SK-N-SH (cell line): ENCODE measurements around the gene ACSS1. TPM values are rescaled to one million over a fixed set of nuclear protein-coding genes. Genes with fewer than 3 reads are reported as not detected.

Experiments used
- CTCF ChIA-PET: fragments of 300-600, 350-600 bp; formaldehyde crosslinking; extraction: SDS; loops from one replicate; lab custom pipeline; 2021; lab: Yijun Ruan, JAX
- POLR2A ChIA-PET: fragments of 350-600 bp; sonication (Branson Sonifier 250); formaldehyde crosslinking; extraction: SDS; loops from one replicate; lab custom pipeline; 2020; ENCODE audit warnings: antibody characterized with exemption, inconsistent platforms; lab: Yijun Ruan, JAX
- DNase-seq: peaks from one replicate; pipeline ENCODE4 v3.0.0; 2012
- H2AFZ ChIP-seq: fragments of 200-600 bp; sonication (generic); 2 replicates; pipeline ENCODE4 v1.8.1; 2016; ENCODE audit warnings: antibody characterized with exemption, mild to moderate bottlenecking, low read depth
- H3F3A ChIP-seq: fragments of 200-600 bp; sonication (generic); replicated peaks from 2 replicates; pipeline ENCODE3; 2016; ENCODE audit warnings: antibody characterized with exemption, mild to moderate bottlenecking; ENCODE audit not compliant: insufficient read depth
- H3K27ac ChIP-seq, 2 experiments: fragments of 200-500 bp in 1 of 2; fragments of 200-600 bp in 1 of 2; sonication (Bioruptor generic) in 1 of 2; sonication (generic), shearing (Covaris generic) in 1 of 2; 2 replicates each; pipeline versions ENCODE4 v1.5.1 to v1.6.1; 2014 to 2016; ENCODE audit warnings: low read depth in 2 of 2, inconsistent platforms in 1 of 2, low read length in 1 of 2, mild to moderate bottlenecking in 1 of 2, mixed read lengths in 1 of 2
- H3K27me3 ChIP-seq: fragments of 200-600 bp; sonication (generic), shearing (Covaris generic); 2 replicates; pipeline ENCODE4 v1.6.1; 2016; ENCODE audit warnings: mixed run types; ENCODE audit not compliant: insufficient read depth
- H3K36me3 ChIP-seq, 2 experiments: fragments of 200-500 bp in 1 of 2; fragments of 200-600 bp in 1 of 2; sonication (Bioruptor generic) in 1 of 2; sonication (generic) in 1 of 2; replicated peaks in 1 of 2; 2 replicates each; pipeline versions ENCODE3 to v1.5.1; 2014 to 2016; ENCODE audit warnings: low read length in 1 of 2, mild to moderate bottlenecking in 1 of 2; ENCODE audit not compliant: insufficient read depth in 2 of 2, control insufficient read depth in 1 of 2
- H3K4me1 ChIP-seq, 2 experiments: fragments of 200-500 bp in 1 of 2; fragments of 200-600 bp in 1 of 2; sonication (Bioruptor generic) in 1 of 2; sonication (generic), shearing (Covaris generic) in 1 of 2; 2 replicates each; pipeline versions ENCODE4 v1.5.1 to v1.6.1; 2014 to 2016; ENCODE audit warnings: low read depth in 1 of 2, low read length in 1 of 2, mixed run types in 1 of 2; ENCODE audit not compliant: insufficient read depth in 2 of 2, control insufficient read depth in 1 of 2
- H3K4me2 ChIP-seq: fragments of 200-600 bp; sonication (generic), shearing (Covaris generic); 2 replicates; pipeline ENCODE4 v1.6.1; 2017; ENCODE audit warnings: mixed run types
- H3K4me3 ChIP-seq, 2 experiments: fragments of 200-500 bp in 1 of 2; fragments of 200-600 bp in 1 of 2; sonication (Bioruptor generic) in 1 of 2; sonication (generic), shearing (Covaris generic) in 1 of 2; 2 replicates each; pipeline versions ENCODE4 v1.5.1 to v1.8.1; 2014 to 2016; ENCODE audit warnings: low read depth in 2 of 2, inconsistent platforms in 1 of 2, low read length in 1 of 2, mild to moderate bottlenecking in 1 of 2, mixed read lengths in 1 of 2, moderate library complexity in 1 of 2
- H3K79me2 ChIP-seq: fragments of 200-600 bp; sonication (generic); 2 replicates; pipeline ENCODE4 v1.8.1; 2017; ENCODE audit warnings: mild to moderate bottlenecking; ENCODE audit not compliant: insufficient read depth
- H3K9ac ChIP-seq: fragments of 200-600 bp; sonication (generic); 2 replicates; pipeline ENCODE4 v1.6.1; 2017; ENCODE audit warnings: mixed run types
- H3K9me2 ChIP-seq: fragments of 200-600 bp; sonication (generic); 2 replicates; pipeline ENCODE4 v1.6.1; 2017; ENCODE audit warnings: mixed run types
- H3K9me3 ChIP-seq: fragments of 200-600 bp; sonication (generic); 2 replicates; pipeline ENCODE4 v1.6.1; 2017; ENCODE audit warnings: mixed run types, mild to moderate bottlenecking, moderate library complexity
- H4K20me1 ChIP-seq: fragments of 200-600 bp; sonication (generic); 2 replicates; pipeline ENCODE4 v1.6.1; 2017; ENCODE audit warnings: mild to moderate bottlenecking, mixed run types; ENCODE audit not compliant: insufficient read depth
- CHD2 ChIP-seq: fragments of 150-350 bp; IDR thresholded peaks from 2 replicates; pipeline ENCODE4 v1.6.1; 2018; ENCODE audit warnings: low read length; ENCODE audit not compliant: partially characterized antibody
- CTCF ChIP-seq: fragments of 200-600 bp; sonication (generic); IDR thresholded peaks from 2 replicates; pipeline ENCODE4 v1.6.1; 2017; ENCODE audit warnings: antibody characterized with exemption, mild to moderate bottlenecking, moderate library complexity
- ELF1 ChIP-seq: IDR thresholded peaks from 2 replicates; pipeline ENCODE4 v1.4.0; 2012
- EP300 ChIP-seq, 2 experiments: IDR thresholded peaks; 2 replicates each; pipeline versions ENCODE4 v1.4.0 to v1.6.1; 2012; ENCODE audit warnings: borderline replicate concordance in 1 of 2, low read depth in 1 of 2, low read length in 1 of 2
- FOXJ3 ChIP-seq: sonication (generic); formaldehyde crosslinking; IDR thresholded peaks from 2 replicates; pipeline ENCODE4 v1.5.1; 2020; ENCODE audit warnings: mild to moderate bottlenecking, missing genetic modification reagents
- FOXM1 ChIP-seq: IDR thresholded peaks from 2 replicates; pipeline ENCODE4 v1.4.0; 2012; ENCODE audit warnings: low read depth, mild to moderate bottlenecking
- GATA2 ChIP-seq: sonication (generic); formaldehyde crosslinking; IDR thresholded peaks from 2 replicates; pipeline ENCODE4 v1.5.0; 2020; ENCODE audit warnings: mild to moderate bottlenecking, missing genetic modification reagents
- IRF3 ChIP-seq: fragments of 150-350 bp; IDR thresholded peaks from 2 replicates; pipeline ENCODE4 v1.6.1; 2016; ENCODE audit warnings: mild to moderate bottlenecking, low read depth, low read length
- JUND ChIP-seq: IDR thresholded peaks from 2 replicates; pipeline ENCODE4 v1.4.0; 2012
- MEF2A ChIP-seq: IDR thresholded peaks from 2 replicates; pipeline ENCODE4 v1.4.0; 2012; ENCODE audit warnings: low read depth, borderline replicate concordance
- MXI1 ChIP-seq: IDR thresholded peaks from 2 replicates; pipeline ENCODE4 v1.6.1; 2012; ENCODE audit warnings: mild to moderate bottlenecking, low read depth, low read length, improper control_type of control experiment
- NFIC ChIP-seq: IDR thresholded peaks from 2 replicates; pipeline ENCODE4 v1.4.0; 2012; ENCODE audit warnings: borderline replicate concordance
- NRF1 ChIP-seq: IDR thresholded peaks from 2 replicates; pipeline ENCODE4 v1.6.1; 2012; ENCODE audit warnings: low read depth, mild to moderate bottlenecking, low read length
- SIN3A ChIP-seq: IDR thresholded peaks from 2 replicates; pipeline ENCODE4 v1.6.1; 2012; ENCODE audit warnings: low read depth, mild to moderate bottlenecking, low read length, moderate library complexity, borderline replicate concordance
- TAF1 ChIP-seq: IDR thresholded peaks from 2 replicates; pipeline ENCODE4 v1.6.1; 2012; ENCODE audit warnings: low read depth, mild to moderate bottlenecking, low read length, moderate library complexity, borderline replicate concordance
- YY1 ChIP-seq: IDR thresholded peaks from 2 replicates; pipeline ENCODE4 v1.4.0; 2012; ENCODE audit warnings: low read depth, mild to moderate bottlenecking
- WGBS: methylation state at CpG from one replicate; pipeline ENCODE4 v1.1.6; 2017; ENCODE audit warnings: low lambda C conversion rate; 5-methylcytosine and 5-hydroxymethylcytosine counted together
- polyA plus RNA-seq, 3 experiments: library from polyadenylated mRNA; depleted of rRNA; stranded (reverse); fragments of >200 nt; gene quantifications; 2 replicates each; pipeline ENCODE4 v1.2.3, GENCODE V29; 2012
- TF ChIP-seq, protein P1 (sequence below): IDR thresholded peaks from 2 replicates; pipeline ENCODE4 v1.6.1; 2012; ENCODE audit warnings: mild to moderate bottlenecking, low read depth, low read length, moderate library complexity
- TF ChIP-seq, protein P2 (sequence below): IDR thresholded peaks from 2 replicates; pipeline ENCODE4 v1.4.0; 2012; ENCODE audit warnings: low read depth, borderline replicate concordance
- TF ChIP-seq, protein P3 (sequence below): fragments of 150-350 bp; IDR thresholded peaks from 2 replicates; pipeline ENCODE4 v1.6.1; 2017; ENCODE audit warnings: antibody characterized with exemption, low read length, low read depth, borderline replicate concordance

ACSS1 gene
- polyA plus RNA-seq, 1 of the 3 experiments (the other 2 are of a cell fraction) = 2.0 TPM

DNA sequence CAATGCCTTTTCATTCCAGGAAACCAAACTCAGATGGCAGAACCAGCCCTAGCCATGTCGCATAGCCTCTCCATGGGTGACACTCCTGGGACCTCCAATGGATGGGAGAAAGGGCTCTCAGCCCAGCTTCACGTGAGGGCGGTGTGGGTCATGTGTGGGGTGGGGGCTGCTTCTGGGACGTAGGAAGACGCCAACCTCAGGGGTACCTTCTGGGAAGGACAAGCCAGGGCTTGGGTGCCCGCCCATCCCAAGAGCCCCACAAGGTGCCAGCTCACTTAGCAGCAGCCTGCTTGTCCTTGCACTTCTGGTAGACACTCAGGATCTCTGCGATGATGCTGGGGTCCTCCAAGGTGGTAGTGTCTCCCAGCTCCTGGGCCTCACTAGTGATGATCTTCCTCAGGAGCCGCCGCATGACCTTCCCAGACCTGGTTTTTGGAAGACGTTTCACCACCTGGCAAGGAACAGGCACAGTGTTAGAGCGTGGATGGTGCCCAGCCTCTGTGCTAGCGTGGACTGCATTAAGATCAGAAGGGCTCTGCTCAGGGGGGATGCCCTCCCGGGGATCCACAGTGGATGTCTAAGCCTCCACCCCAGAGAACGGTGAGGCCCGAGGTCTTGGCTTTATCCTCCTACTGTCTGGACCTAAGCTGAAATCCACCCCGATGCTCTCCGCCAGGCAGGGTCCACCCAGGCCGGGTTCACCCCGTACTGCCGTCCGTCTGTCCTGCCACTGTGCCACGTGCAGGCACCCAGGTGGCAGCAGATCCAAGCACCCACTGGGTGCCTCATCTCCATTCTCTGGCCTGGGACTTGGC is 50.2 kb downstream of the ACSS1 start:
- no peak for TF ChIP-seq SIN3A
- TF ChIP-seq NRF1 = no peak
- TF ChIP-seq CTCF = no peak
- TF ChIP-seq, protein P1, sequence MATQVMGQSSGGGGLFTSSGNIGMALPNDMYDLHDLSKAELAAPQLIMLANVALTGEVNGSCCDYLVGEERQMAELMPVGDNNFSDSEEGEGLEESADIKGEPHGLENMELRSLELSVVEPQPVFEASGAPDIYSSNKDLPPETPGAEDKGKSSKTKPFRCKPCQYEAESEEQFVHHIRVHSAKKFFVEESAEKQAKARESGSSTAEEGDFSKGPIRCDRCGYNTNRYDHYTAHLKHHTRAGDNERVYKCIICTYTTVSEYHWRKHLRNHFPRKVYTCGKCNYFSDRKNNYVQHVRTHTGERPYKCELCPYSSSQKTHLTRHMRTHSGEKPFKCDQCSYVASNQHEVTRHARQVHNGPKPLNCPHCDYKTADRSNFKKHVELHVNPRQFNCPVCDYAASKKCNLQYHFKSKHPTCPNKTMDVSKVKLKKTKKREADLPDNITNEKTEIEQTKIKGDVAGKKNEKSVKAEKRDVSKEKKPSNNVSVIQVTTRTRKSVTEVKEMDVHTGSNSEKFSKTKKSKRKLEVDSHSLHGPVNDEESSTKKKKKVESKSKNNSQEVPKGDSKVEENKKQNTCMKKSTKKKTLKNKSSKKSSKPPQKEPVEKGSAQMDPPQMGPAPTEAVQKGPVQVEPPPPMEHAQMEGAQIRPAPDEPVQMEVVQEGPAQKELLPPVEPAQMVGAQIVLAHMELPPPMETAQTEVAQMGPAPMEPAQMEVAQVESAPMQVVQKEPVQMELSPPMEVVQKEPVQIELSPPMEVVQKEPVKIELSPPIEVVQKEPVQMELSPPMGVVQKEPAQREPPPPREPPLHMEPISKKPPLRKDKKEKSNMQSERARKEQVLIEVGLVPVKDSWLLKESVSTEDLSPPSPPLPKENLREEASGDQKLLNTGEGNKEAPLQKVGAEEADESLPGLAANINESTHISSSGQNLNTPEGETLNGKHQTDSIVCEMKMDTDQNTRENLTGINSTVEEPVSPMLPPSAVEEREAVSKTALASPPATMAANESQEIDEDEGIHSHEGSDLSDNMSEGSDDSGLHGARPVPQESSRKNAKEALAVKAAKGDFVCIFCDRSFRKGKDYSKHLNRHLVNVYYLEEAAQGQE = no peak
- TF ChIP-seq MXI1 = no peak
- TF ChIP-seq MEF2A = no peak
- no peak for TF ChIP-seq FOXM1
- no peak for TF ChIP-seq TAF1
- TF ChIP-seq CHD2 = no peak
- TF ChIP-seq EP300 (IDR thresholded peaks at IDR 0.05; ENCODE audit: borderline replicate concordance in 1 of 2, low read depth in 1 of 2, low read length in 1 of 2) = no peak
- no peak for TF ChIP-seq NFIC
- TF ChIP-seq YY1 = no peak
- TF ChIP-seq ELF1 = no peak
- TF ChIP-seq GATA2 (CRISPR knock-in tag) = no peak
- TF ChIP-seq JUND = no peak
- no peak for TF ChIP-seq FOXJ3 (CRISPR knock-in tag)
- no peak for TF ChIP-seq IRF3
- TF ChIP-seq, protein P2, sequence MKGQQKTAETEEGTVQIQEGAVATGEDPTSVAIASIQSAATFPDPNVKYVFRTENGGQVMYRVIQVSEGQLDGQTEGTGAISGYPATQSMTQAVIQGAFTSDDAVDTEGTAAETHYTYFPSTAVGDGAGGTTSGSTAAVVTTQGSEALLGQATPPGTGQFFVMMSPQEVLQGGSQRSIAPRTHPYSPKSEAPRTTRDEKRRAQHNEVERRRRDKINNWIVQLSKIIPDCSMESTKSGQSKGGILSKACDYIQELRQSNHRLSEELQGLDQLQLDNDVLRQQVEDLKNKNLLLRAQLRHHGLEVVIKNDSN = no peak
- TF ChIP-seq, protein P3, sequence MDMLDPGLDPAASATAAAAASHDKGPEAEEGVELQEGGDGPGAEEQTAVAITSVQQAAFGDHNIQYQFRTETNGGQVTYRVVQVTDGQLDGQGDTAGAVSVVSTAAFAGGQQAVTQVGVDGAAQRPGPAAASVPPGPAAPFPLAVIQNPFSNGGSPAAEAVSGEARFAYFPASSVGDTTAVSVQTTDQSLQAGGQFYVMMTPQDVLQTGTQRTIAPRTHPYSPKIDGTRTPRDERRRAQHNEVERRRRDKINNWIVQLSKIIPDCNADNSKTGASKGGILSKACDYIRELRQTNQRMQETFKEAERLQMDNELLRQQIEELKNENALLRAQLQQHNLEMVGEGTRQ = no peak
- TF ChIP-seq, all 33 proteins: peak for 0
- Histone ChIP-seq H3K9ac (no peak overlapping the region), H3K4me2 (no peak overlapping the region), H3K9me2 (no peaks in the 10 kb centered on the region), H3F3A (no peaks in the 10 kb centered on the region), H3K4me1 (no peaks in the 10 kb centered on the region; a peak in 1 of 4 replicates), H3K36me3 (no peaks in the 10 kb centered on the region), H3K79me2 (no peaks in the 10 kb centered on the region), H2AFZ (no peak overlapping the region), H3K27me3 (no peaks in the 10 kb centered on the region), H3K4me3 (no peak overlapping the region), H3K9me3 (no peaks in the 10 kb centered on the region), H3K27ac (no peak overlapping the region), H4K20me1 (no peaks in the 10 kb centered on the region)
- DNase-seq = no peak
- 74% methylated on average over 11 of the region's 22 CpGs for WGBS
- ChIA-PET POLR2A (no interaction called here), CTCF (interaction anchor here (0.6 to 2.7 kb wide), 3 partner anchors 12 to 71 kb away, joined by 3 to 10 read pairs (median 3); no protein-coding TSS in a partner anchor)
